ENCODE measurements around the gene ATG3. TPM values are rescaled to one million over a fixed set of nuclear protein-coding genes. Genes with fewer than 3 reads are reported as not detected.

Gene ATG3
- total and polyA plus RNA-seq, 9 of the 15 experiments (the other 6 are each of a cell fraction or from before 2014, with no cell fraction given) = 48.7 to 107 (median 64.7) TPM

DNA sequence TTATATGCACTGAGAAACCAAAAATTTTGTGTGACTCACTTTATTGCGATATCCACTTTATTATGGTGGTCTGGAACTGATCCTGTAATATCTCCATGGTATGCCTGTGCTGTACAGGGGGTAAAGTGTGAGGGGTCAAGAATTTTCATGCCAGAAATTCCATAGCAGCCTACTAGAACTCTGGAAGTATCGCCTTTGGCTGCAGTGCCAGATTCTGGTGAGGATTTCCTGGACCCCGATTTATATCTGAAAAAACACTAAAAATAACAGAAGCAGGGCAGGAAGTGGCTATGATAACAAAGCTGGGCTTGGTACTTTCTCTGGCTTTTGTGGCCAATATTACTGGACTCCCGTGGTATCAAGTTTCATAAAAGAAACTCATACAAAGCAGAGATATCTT lies 42.8 kb upstream of the ATG3 start (continued):
- TF ChIP-seq ZNF239 (CRISPR knock-in tag; IDR thresholded peaks at IDR 0.05) (no peak), MCM5 (IDR thresholded peaks at IDR 0.05; ENCODE audit: low read depth) (no peak), NR3C1 (CRISPR knock-in tag; IDR thresholded peaks at IDR 0.05) (no peak), HDAC6 (IDR thresholded peaks at IDR 0.05; ENCODE audit: low read depth, low read length) (no peak)
- TF ChIP-seq, protein P1, sequence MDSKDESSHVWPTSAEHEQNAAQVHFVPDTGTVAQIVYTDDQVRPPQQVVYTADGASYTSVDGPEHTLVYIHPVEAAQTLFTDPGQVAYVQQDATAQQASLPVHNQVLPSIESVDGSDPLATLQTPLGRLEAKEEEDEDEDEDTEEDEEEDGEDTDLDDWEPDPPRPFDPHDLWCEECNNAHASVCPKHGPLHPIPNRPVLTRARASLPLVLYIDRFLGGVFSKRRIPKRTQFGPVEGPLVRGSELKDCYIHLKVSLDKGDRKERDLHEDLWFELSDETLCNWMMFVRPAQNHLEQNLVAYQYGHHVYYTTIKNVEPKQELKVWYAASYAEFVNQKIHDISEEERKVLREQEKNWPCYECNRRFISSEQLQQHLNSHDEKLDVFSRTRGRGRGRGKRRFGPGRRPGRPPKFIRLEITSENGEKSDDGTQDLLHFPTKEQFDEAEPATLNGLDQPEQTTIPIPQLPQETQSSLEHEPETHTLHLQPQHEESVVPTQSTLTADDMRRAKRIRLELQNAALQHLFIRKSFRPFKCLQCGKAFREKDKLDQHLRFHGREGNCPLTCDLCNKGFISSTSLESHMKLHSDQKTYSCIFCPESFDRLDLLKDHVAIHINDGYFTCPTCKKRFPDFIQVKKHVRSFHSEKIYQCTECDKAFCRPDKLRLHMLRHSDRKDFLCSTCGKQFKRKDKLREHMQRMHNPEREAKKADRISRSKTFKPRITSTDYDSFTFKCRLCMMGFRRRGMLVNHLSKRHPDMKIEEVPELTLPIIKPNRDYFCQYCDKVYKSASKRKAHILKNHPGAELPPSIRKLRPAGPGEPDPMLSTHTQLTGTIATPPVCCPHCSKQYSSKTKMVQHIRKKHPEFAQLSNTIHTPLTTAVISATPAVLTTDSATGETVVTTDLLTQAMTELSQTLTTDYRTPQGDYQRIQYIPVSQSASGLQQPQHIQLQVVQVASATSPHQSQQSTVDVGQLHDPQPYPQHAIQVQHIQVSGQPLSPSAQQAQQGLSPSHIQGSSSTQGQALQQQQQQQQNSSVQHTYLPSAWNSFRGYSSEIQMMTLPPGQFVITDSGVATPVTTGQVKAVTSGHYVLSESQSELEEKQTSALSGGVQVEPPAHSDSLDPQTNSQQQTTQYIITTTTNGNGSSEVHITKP (IDR thresholded peaks at IDR 0.05; ENCODE audit: partially characterized antibody) = no peak

DNA sequence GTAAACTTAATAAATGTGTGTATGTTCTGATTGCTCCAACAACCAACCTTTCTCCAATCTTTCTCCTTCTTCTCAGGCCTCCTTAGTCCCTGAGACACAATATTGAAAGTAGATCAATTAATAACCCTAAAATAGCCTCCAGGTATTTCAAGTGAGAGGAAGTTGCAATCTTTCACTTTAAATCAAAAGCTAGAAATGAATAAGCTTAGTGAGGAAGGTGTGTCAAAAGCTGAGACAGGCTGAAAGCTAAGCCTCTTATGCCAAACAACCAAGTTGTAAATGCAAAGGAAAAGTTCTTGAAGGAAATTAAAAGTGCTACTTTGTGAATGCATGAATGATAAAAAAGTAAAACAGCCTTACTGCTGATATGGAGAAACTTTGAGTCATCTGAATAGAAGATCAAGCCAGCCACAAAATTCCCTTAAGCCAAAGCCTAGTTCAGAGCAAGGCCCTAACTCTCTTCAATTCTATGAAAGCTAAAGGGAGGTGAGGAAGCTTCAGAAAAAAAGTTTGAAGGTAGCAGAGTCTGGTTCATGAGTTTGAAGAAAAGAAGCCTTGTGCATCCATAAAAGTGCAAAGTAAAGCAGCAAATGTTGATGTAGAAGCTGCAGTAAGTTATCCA lies 40.6 kb upstream of the ATG3 start:
- Histone ChIP-seq H3K9me1 (ENCODE audit: control insufficient read depth, insufficient read depth, low read length) (no peaks in the 10 kb centered on the region), H3K4me1 (replicated peaks in 1 of 2; ENCODE audit: control insufficient read depth in 2 of 2, insufficient read depth in 2 of 2, low read length in 2 of 2) (no peaks in the 10 kb centered on the region), H3K4me2 (ENCODE audit: insufficient read depth, low read length) (no peak overlapping the region), H3K9me3 (replicated peaks; ENCODE audit: control insufficient read depth, insufficient read depth, low read depth, low read length) (no peaks in the 10 kb centered on the region), H3K27ac (ENCODE audit: extremely low read depth, low read depth, low read length) (no peak overlapping the region), H3K36me3 (ENCODE audit: control insufficient read depth, insufficient read depth, low read length) (no peaks in the 10 kb centered on the region), H3K9ac (ENCODE audit: insufficient read depth in 1 of 2, low read depth in 2 of 2, low read length in 2 of 2) (no peak overlapping the region), H3K27me3 (ENCODE audit: control insufficient read depth in 2 of 2, insufficient read depth in 2 of 2, low read length in 2 of 2) (no peaks in the 10 kb centered on the region), H3K4me3 (no peak overlapping the region), H4K20me1 (replicated peaks; ENCODE audit: control insufficient read depth, insufficient read depth, low read length) (no peaks in the 10 kb centered on the region), H2AFZ (ENCODE audit: low read depth, low read length) (no peak overlapping the region), H3K79me2 (ENCODE audit: control insufficient read depth, insufficient read depth, low read length) (no peaks in the 10 kb centered on the region)
- ChIA-PET CTCF (ENCODE audit: low intra/inter-chr PET ratio) (no interaction called here), POLR2A (interaction anchor here (1.2 kb wide), 1 partner anchor 11 kb away, joined by 3 read pairs; no protein-coding TSS in a partner anchor)
- no TSS peak for BruUV-seq (replicated peaks)
- in situ Hi-C loops (cut with MboI) (no loop called here), intact Hi-C loops (cut with micrococcal nuclease) (no loop called here)
- DNase-seq (ENCODE audit: extremely low read depth in 1 of 4, low spot score in 3 of 4) (no peak), ATAC-seq (no peak), FAIRE-seq (no peak)
- TF ChIP-seq HNRNPUL1 (IDR thresholded peaks at IDR 0.05; ENCODE audit: low read length) = no peak
- no peak for TF ChIP-seq GATA2 (CRISPR knock-in tag; IDR thresholded peaks at IDR 0.05)
- TF ChIP-seq, protein P2, sequence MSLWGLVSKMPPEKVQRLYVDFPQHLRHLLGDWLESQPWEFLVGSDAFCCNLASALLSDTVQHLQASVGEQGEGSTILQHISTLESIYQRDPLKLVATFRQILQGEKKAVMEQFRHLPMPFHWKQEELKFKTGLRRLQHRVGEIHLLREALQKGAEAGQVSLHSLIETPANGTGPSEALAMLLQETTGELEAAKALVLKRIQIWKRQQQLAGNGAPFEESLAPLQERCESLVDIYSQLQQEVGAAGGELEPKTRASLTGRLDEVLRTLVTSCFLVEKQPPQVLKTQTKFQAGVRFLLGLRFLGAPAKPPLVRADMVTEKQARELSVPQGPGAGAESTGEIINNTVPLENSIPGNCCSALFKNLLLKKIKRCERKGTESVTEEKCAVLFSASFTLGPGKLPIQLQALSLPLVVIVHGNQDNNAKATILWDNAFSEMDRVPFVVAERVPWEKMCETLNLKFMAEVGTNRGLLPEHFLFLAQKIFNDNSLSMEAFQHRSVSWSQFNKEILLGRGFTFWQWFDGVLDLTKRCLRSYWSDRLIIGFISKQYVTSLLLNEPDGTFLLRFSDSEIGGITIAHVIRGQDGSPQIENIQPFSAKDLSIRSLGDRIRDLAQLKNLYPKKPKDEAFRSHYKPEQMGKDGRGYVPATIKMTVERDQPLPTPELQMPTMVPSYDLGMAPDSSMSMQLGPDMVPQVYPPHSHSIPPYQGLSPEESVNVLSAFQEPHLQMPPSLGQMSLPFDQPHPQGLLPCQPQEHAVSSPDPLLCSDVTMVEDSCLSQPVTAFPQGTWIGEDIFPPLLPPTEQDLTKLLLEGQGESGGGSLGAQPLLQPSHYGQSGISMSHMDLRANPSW (CRISPR knock-in tag; IDR thresholded peaks at IDR 0.05) = no peak
- TF ChIP-seq SLC30A9 (CRISPR knock-in tag; IDR thresholded peaks at IDR 0.05) = no peak
- TF ChIP-seq EHMT2 (IDR thresholded peaks at IDR 0.05) = no peak
- TF ChIP-seq TCFL5 (CRISPR knock-in tag; conservative IDR thresholded peaks at IDR 0.05) = no peak
- TF ChIP-seq ZNF224 (CRISPR knock-in tag; IDR thresholded peaks at IDR 0.05) = no peak
- TF ChIP-seq XRCC4 (IDR thresholded peaks at IDR 0.05; ENCODE audit: extremely low read depth, insufficient read depth, insufficient read length) = no peak
- TF ChIP-seq CBFB (CRISPR knock-in tag; IDR thresholded peaks at IDR 0.05) = no peak
- TF ChIP-seq SIN3B (IDR thresholded peaks at IDR 0.05; ENCODE audit: low read depth) = no peak
- TF ChIP-seq, protein P3, sequence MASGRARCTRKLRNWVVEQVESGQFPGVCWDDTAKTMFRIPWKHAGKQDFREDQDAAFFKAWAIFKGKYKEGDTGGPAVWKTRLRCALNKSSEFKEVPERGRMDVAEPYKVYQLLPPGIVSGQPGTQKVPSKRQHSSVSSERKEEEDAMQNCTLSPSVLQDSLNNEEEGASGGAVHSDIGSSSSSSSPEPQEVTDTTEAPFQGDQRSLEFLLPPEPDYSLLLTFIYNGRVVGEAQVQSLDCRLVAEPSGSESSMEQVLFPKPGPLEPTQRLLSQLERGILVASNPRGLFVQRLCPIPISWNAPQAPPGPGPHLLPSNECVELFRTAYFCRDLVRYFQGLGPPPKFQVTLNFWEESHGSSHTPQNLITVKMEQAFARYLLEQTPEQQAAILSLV (tag; IDR thresholded peaks at IDR 0.05) = no peak
